Dermis lymphatic vessel endothelial cell (primary cell): ENCODE measurements around the gene ZNG1E. TPM values are rescaled to one million over a fixed set of nuclear protein-coding genes. Genes with fewer than 3 reads are reported as not detected.

Source experiments
- total RNA-seq: library from RNA; depleted of rRNA; stranded (reverse); fragments of >200 nt; gene quantifications from 2 replicates; pipeline ENCODE4 v1.2.1, GENCODE V29; 2014

The ZNG1E gene
- 17.2 and 32.1 TPM in 2 replicates for total RNA-seq

GRCh38 chr9:65675589-65676021, at the start of gene ZNG1E:
ZNG1E (plus strand) TSS chr9:65675928; CDS start chr9:65675977, 49 bp downstream.

GRCh38 chr9:65737096-65737564, 61.4 kb downstream of the ZNG1E start, which contains the start of gene FOXD4L4:
FOXD4L4 (plus strand) TSS chr9:65737146; CDS start chr9:65737146, 0 bp downstream.

Other genes starting within 250 kb of the ZNG1E start
- under 0.01 and 0.09 TPM in 2 replicates for gene FOXD4L4, start 61.2 kb downstream of the ZNG1E start, total RNA-seq